Neural progenitor cell (in vitro differentiated cells): ENCODE data around the gene C19orf73.

Experiments used
- CTCF ChIP-seq: fragments of 200-600 bp; sonication (generic); IDR thresholded peaks from 2 replicates; pipeline ENCODE4 v1.5.1; 2017; ENCODE audit warnings: antibody characterized with exemption, mild to moderate bottlenecking
- EZH2phosphoT487 ChIP-seq: fragments of 200-600 bp; sonication (generic); IDR thresholded peaks from 2 replicates; pipeline ENCODE4 v1.6.1; 2017; ENCODE audit warnings: antibody characterized with exemption

- TF ChIP-seq CTCF (no peak), EZH2phosphoT487 (no peak)
These were observed 30.7 kb upstream of the C19orf73 start for GRCh38 chr19:49149652-49150105.
